Transverse colon (tissue), 3 donors: Measurements from ENCODE around the gene BPIFB4.

Experiments
- CTCF ChIP-seq, 5 experiments: fragments of 200-600 bp in 3 of 5; fragments of 450-650 bp in 2 of 5; sonication (generic) in 3 of 5; IDR thresholded peaks; 1 replicate in 2 of 5; 2 replicates in 3 of 5; pipeline ENCODE4 v1.5.1; 2016 to 2017; ENCODE audit warnings: antibody characterized with exemption in 5 of 5, inconsistent platforms in 3 of 5, mild to moderate bottlenecking in 2 of 5, moderate library complexity in 1 of 5
- EP300 ChIP-seq: sonication (generic); formaldehyde crosslinking; IDR thresholded peaks from one replicate; pipeline ENCODE4 v1.6.1; 2017; ENCODE audit warnings: antibody characterized with exemption, low read depth
- POLR2A ChIP-seq: fragments of 450-650 bp; IDR thresholded peaks from one replicate; pipeline ENCODE4 v1.6.1; 2016; ENCODE audit warnings: antibody characterized with exemption, mild to moderate bottlenecking, moderate library complexity

GRCh38 chr20:33034901-33035492 is 44.4 kb upstream of the BPIFB4 start:
- TF ChIP-seq CTCF (IDR thresholded peaks at IDR 0.05) (no peak), POLR2A (no peak), EP300 (no peak)
